Hair follicle dermal papilla cell (primary cell): Measurements from ENCODE around the gene UBA5. TPM values are rescaled to one million over a fixed set of nuclear protein-coding genes. Genes with fewer than 3 reads are reported as not detected.

Experiments
- total RNA-seq: library from RNA; depleted of rRNA; stranded (reverse); fragments of >200 nt; gene quantifications from 2 replicates; pipeline ENCODE4 v1.2.3, GENCODE V29; 2012

Gene UBA5
- total RNA-seq, result 88.0 and 138 TPM in 2 replicates

DNA sequence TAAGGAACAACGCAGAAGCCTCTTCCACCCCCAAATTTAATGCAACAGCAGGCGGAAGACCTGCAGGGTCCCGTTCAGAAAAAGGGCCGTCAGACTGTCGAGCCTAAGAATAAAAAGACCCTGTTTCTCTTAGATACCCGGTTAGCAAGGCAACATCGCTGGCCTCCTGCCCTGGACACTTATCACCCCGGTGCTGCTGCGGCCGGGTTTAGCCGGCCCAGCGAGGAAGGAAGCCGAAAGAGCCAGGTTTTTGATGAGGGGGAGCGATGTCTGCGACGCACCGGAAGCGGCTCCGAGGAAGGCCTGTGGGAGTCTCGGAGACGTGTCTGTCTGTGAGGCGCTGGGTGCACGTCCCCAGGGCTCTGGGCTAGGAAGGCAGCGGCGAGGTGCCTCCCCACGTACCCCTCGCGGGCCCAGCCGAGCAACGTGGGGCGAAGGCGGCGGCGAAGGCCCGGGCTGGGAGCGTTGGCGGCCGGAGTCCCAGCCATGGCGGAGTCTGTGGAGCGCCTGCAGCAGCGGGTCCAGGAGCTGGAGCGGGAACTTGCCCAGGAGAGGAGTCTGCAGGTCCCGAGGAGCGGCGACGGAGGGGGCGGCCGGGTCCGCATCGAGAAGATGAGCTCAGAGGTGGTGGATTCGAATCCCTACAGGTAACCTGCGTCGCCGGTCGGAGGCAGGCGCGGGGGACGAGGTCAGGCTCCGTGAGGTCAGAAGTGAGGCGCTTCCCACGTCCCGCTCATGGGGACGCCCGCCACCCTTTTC lies at the start of gene UBA5:
Gene UBA5 (plus strand): TSS at position 278 of the 759 bp plus-strand sequence. CDS start 209 bp downstream, at position 487.

DNA sequence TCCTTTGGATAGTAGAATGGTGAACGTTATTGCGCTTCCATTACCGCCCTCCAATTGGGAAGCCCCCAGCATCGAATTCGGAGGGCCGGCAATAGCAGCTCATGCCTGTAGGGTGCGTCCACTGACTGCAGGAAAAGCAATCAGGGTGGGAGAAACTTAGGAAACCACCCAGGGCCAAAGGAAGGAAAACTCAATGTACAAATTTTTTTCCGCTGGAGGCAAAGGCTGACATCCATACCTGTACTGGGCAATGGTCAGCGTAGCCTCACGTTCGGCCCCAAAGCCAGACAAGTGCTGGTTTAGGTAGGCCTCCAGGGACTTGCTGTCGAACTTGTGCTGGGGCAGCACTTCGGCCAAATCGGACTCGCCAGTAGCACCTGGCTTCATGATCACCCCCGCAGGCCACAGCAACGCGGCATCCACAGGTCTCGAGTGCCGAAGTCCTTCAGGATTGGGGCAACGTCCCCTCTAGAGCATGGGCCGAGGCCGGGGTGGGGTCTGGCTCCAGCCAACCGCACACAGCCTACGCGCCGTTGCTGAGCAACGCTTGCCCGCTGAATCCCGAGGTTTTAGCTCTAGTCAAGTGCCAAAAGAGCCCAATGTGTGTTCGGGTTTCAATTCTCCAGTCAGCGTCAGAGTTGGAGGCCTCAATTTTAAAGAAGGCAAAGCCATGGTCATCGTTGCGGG lies 621 bp upstream of the UBA5 start, which contains the start of gene ACAD11:
Gene ACAD11 (minus strand): TSS at position 445 of the 687 bp plus-strand sequence. CDS start 58 bp downstream, at position 387.

DNA sequence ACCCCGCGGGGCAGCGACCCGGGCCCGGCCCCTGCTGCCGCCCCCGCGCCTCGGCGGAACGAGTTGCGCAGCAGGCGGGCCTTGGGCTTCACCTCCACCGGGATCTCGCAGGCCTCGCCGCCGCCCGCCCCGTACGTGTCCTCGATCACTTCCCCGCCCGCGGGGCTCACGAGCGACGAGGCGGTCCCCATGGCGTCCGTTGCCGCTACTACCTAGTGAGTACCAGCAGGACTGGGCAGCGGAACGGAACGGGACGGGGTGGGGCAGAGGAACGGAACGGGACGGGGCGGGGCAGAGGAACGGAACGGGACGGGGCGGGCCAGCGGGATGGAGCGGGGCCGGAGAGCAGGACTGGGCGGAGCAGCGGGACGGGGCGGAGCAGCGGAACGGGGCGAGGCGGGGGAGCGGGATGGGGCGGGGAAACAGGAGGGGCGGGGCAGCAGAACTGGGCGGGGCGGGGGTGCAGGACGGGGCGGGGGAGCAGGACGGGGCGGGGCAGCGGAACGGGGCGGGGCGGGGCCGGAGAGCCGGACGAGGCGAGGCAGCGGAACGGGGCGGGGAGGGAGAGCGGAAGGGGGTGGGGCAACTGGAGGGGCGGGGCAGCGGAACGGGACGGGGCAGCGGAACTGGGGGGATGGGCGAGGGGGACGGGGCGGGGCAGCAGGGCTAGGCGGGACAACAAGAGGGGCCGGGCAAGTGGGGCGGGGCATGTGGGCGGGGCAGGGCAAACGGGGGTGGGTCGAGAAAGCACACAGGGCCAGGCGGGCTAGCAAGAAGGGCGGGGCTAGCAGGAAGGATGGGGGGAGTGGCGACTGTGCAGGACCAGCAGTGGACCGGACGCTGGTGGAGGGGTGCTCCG lies 62.3 kb downstream of the UBA5 start, which contains the start of gene NPHP3:
Gene NPHP3 (minus strand): TSS at position 245 of the 859 bp plus-strand sequence. CDS start 54 bp downstream, at position 191.

Other genes with a start within 250 kb of the UBA5 start
- 98.7 and 126 TPM in 2 replicates for gene DNAJC13, start 242.8 kb upstream of the UBA5 start, total RNA-seq
- 86.3 and 170 TPM in 2 replicates for gene ACKR4, start 63.1 kb upstream of the UBA5 start, total RNA-seq
- gene ACAD11, start 520 bp upstream of the UBA5 start, total RNA-seq, result 140 and 228 TPM in 2 replicates
- 36.2 and 46.1 TPM in 2 replicates for gene NPHP3, start 62.1 kb downstream of the UBA5 start, total RNA-seq